HepG2 (cell line): Measurements from ENCODE around the gene RBM23. TPM values are rescaled to one million over a fixed set of nuclear protein-coding genes. Genes with fewer than 3 reads are reported as not detected.

Experiments
- ARID5B ChIP-seq: IDR thresholded peaks from 2 replicates; pipeline ENCODE4 v1.4.0; 2020; ENCODE audit warnings: mild to moderate bottlenecking, missing genetic modification reagents
- BRD4 ChIP-seq: sonication (generic); formaldehyde crosslinking; IDR thresholded peaks from 2 replicates; pipeline ENCODE4 v1.4.0; 2020; ENCODE audit warnings: missing genetic modification reagents
- GLI4 ChIP-seq: sonication (generic); formaldehyde crosslinking; IDR thresholded peaks from 2 replicates; pipeline ENCODE4 v1.5.1; 2020; ENCODE audit warnings: missing genetic modification reagents, mild to moderate bottlenecking, moderate library complexity, borderline replicate concordance
- KDM6A ChIP-seq: IDR thresholded peaks from 2 replicates; pipeline ENCODE4 v1.6.1; 2016; ENCODE audit warnings: low read depth
- KLF9 ChIP-seq: IDR thresholded peaks from 2 replicates; pipeline ENCODE4 v1.6.1; 2016; ENCODE audit warnings: low read depth
- LCORL ChIP-seq, 2 experiments: fragments of 450-650 bp in 1 of 2; sonication (generic) in 1 of 2; formaldehyde crosslinking in 1 of 2; IDR thresholded peaks; 2 replicates each; pipeline versions ENCODE4 v1.5.0 to v1.6.1; 2017 to 2020; ENCODE audit warnings: antibody characterized with exemption in 1 of 2, missing genetic modification reagents in 1 of 2
- MAFG ChIP-seq: sonication (generic); formaldehyde crosslinking; IDR thresholded peaks from 2 replicates; pipeline ENCODE4 v1.5.1; 2020; ENCODE audit warnings: mild to moderate bottlenecking, missing genetic modification reagents
- MED13 ChIP-seq: sonication (generic); formaldehyde crosslinking; IDR thresholded peaks from 2 replicates; pipeline ENCODE4 v1.5.0; 2020; ENCODE audit warnings: missing genetic modification reagents
- NCOR1 ChIP-seq: fragments of 200-600 bp; sonication (generic); IDR thresholded peaks from 2 replicates; pipeline ENCODE4 v1.7.0; 2017; ENCODE audit warnings: antibody characterized with exemption, low read length, borderline replicate concordance
- RNF2 ChIP-seq: fragments of 450-650 bp; conservative IDR thresholded peaks from 2 replicates; pipeline ENCODE4 v1.6.1; 2016; ENCODE audit warnings: low read depth
- ZFP36L1 ChIP-seq: sonication (generic); formaldehyde crosslinking; IDR thresholded peaks from 2 replicates; pipeline ENCODE4 v1.8.0; 2022; ENCODE audit warnings: mild to moderate bottlenecking, missing genetic modification reagents, moderate library complexity
- ZNF362 ChIP-seq: sonication (generic); formaldehyde crosslinking; IDR thresholded peaks from 2 replicates; pipeline ENCODE4 v1.4.0; 2020; ENCODE audit warnings: missing genetic modification reagents, mild to moderate bottlenecking, borderline replicate concordance
- ZNF549 ChIP-seq: sonication (generic); formaldehyde crosslinking; IDR thresholded peaks from 2 replicates; pipeline ENCODE4 v1.5.0; 2020; ENCODE audit warnings: missing genetic modification reagents
- ZNF652 ChIP-seq: IDR thresholded peaks from 2 replicates; pipeline ENCODE4 v1.6.1; 2016; ENCODE audit warnings: low read depth, borderline replicate concordance
- ZNF749 ChIP-seq: sonication (generic); formaldehyde crosslinking; IDR thresholded peaks from 2 replicates; pipeline ENCODE4 v1.8.0; 2022; ENCODE audit warnings: mild to moderate bottlenecking, missing genetic modification reagents, moderate library complexity, borderline replicate concordance
- ZNF775 ChIP-seq: sonication (generic); formaldehyde crosslinking; IDR thresholded peaks from 2 replicates; pipeline ENCODE4 v1.4.0; 2020; ENCODE audit warnings: missing genetic modification reagents, mild to moderate bottlenecking, moderate library complexity, borderline replicate concordance
- ZSCAN20 ChIP-seq: sonication (generic); formaldehyde crosslinking; IDR thresholded peaks from 2 replicates; pipeline ENCODE4 v1.4.0; 2020; ENCODE audit warnings: missing genetic modification reagents, mild to moderate bottlenecking, borderline replicate concordance
- polyA plus RNA-seq, 8 experiments: library from polyadenylated mRNA; depleted of rRNA in 3 of 8; stranded (reverse) in 7 of 8; unstranded in 1 of 8; fragments of >200 nt; fragmentation: Illumina TruSeq in 4 of 8; extraction: Trizol in 4 of 8; gene quantifications; 2 replicates each; pipeline versions ENCODE4 v1.2.1 to v1.2.3, GENCODE V29; 2011 to 2016; ENCODE audit warnings: low read depth in 4 of 8, missing spikeins in 1 of 8, mixed read lengths in 1 of 8; ENCODE audit not compliant: insufficient read depth in 1 of 8
- total RNA-seq, 5 experiments: library from RNA; depleted of rRNA; stranded (reverse); fragments of >200 nt; fragmentation: Illumina TruSeq; extraction: Trizol; gene quantifications; 2 replicates each; pipeline ENCODE4 v1.2.3, GENCODE V29; 2016; ENCODE audit warnings: low read depth in 1 of 5

Gene RBM23
- total and polyA plus RNA-seq, 2 of the 13 experiments (the other 11 are each of a cell fraction or from before 2014, with no cell fraction given), result 1.5 to 2.1 TPM

- peak; percentile 33 for TF ChIP-seq NCOR1
- 0 out of 2 replicates have a peak, but pooled peaks have one; percentile 14 for TF ChIP-seq ZNF749
- TF ChIP-seq ZNF362 (CRISPR knock-in tag), result 0 out of 2 replicates have a peak, but pooled peaks have one; percentile 19
- TF ChIP-seq GLI4 (CRISPR knock-in tag), result 0 out of 2 replicates have a peak, but pooled peaks have one; percentile 19
- TF ChIP-seq KLF9 (CRISPR knock-in tag), result no peak
- TF ChIP-seq ZSCAN20, result no peak
- TF ChIP-seq ZNF549 (CRISPR knock-in tag), result no peak
- TF ChIP-seq ARID5B, result peak; percentile 26
- peak; percentile 12; the same call in 1 of the 2 replicates for TF ChIP-seq ZNF775 (CRISPR knock-in tag)
- no peak for TF ChIP-seq RNF2
- TF ChIP-seq MAFG, result no peak
- 0 out of 2 replicates have a peak, but pooled peaks have one; percentile 7 for TF ChIP-seq ZNF652 (CRISPR knock-in tag)
- no peak for TF ChIP-seq LCORL (IDR thresholded peaks at IDR 0.05)
- TF ChIP-seq LCORL (CRISPR knock-in tag; IDR thresholded peaks at IDR 0.05), result peak; percentile 70; the same call in 1 of the 2 replicates
- TF ChIP-seq BRD4 (CRISPR knock-in tag), result 0 out of 2 replicates have a peak, but pooled peaks have one; percentile 31
- 0 out of 2 replicates have a peak, but pooled peaks have one; percentile 49 for TF ChIP-seq MED13 (CRISPR knock-in tag)
- TF ChIP-seq KDM6A (CRISPR knock-in tag), result no peak
- peak; percentile 79; the same call in 1 of the 2 replicates for TF ChIP-seq ZFP36L1 (CRISPR knock-in tag)
These were observed 37.0 kb upstream of the RBM23 start (continued) for GRCh38 chr14:22955702-22956569.
